Cardiac fibroblast (primary cell): Measurements from ENCODE around the gene TMC6.
"Not testable (repeated sequence)": the region's sequence is repeated elsewhere in the genome, so short reads cannot be mapped to it uniquely, and the experiment has no call there.

Experiments
- DNase-seq, 2 donors: peaks; one replicate each; pipeline versions ENCODE4 v3.0.0 to v3.0.0-alpha.2; 2010; ENCODE audit warnings: low read depth in 2 of 2
- H3K4me3 ChIP-seq, 2 donors: replicated peaks in 1 of 2; 1 replicate in 1 of 2; 2 replicates in 1 of 2; pipeline ENCODE4 v1.5.1; 2011; ENCODE audit warnings: low read depth in 2 of 2, low read length in 2 of 2, mild to moderate bottlenecking in 2 of 2, moderate library complexity in 1 of 2
- TF ChIP-seq, protein P1 (sequence below): IDR thresholded peaks from one replicate; pipeline ENCODE4 v1.5.1; 2011; ENCODE audit warnings: low read depth, mild to moderate bottlenecking, low read length, inconsistent platforms

TMC6 gene

DNA sequence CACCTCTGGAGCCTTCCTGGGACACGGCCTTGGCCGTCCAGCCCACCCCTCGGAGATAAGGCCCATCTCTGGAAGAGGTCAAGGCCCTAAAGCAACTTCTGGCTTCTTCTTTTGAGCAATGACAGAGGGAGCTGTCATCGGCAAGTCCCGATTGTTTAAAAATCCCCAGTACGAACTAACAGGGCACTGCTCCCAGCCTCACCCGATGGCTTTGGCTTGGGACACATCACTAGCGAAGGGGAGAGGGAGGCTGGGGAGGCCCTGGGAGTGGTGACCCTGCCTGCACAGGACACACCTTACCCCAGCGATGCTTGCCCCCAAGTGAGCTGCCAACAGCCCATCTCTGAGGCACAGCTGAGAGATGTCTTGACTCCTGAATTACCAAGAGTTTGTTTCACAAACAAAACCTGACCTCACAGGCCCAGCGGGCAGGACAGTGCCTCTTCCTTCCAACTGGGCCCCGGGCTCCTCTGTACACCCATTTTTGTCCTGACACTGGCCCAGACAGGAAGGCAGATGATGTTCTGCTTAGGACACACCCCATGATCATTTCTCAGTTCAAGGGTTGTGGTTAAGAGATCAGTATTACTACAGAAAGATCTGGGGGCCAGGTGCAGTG, 44.7 kb upstream of the TMC6 start:
- no peak for DNase-seq
- TF ChIP-seq, protein P1, sequence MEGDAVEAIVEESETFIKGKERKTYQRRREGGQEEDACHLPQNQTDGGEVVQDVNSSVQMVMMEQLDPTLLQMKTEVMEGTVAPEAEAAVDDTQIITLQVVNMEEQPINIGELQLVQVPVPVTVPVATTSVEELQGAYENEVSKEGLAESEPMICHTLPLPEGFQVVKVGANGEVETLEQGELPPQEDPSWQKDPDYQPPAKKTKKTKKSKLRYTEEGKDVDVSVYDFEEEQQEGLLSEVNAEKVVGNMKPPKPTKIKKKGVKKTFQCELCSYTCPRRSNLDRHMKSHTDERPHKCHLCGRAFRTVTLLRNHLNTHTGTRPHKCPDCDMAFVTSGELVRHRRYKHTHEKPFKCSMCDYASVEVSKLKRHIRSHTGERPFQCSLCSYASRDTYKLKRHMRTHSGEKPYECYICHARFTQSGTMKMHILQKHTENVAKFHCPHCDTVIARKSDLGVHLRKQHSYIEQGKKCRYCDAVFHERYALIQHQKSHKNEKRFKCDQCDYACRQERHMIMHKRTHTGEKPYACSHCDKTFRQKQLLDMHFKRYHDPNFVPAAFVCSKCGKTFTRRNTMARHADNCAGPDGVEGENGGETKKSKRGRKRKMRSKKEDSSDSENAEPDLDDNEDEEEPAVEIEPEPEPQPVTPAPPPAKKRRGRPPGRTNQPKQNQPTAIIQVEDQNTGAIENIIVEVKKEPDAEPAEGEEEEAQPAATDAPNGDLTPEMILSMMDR: no peak
- no peak overlapping the region for H3K4me3 ChIP-seq

DNA sequence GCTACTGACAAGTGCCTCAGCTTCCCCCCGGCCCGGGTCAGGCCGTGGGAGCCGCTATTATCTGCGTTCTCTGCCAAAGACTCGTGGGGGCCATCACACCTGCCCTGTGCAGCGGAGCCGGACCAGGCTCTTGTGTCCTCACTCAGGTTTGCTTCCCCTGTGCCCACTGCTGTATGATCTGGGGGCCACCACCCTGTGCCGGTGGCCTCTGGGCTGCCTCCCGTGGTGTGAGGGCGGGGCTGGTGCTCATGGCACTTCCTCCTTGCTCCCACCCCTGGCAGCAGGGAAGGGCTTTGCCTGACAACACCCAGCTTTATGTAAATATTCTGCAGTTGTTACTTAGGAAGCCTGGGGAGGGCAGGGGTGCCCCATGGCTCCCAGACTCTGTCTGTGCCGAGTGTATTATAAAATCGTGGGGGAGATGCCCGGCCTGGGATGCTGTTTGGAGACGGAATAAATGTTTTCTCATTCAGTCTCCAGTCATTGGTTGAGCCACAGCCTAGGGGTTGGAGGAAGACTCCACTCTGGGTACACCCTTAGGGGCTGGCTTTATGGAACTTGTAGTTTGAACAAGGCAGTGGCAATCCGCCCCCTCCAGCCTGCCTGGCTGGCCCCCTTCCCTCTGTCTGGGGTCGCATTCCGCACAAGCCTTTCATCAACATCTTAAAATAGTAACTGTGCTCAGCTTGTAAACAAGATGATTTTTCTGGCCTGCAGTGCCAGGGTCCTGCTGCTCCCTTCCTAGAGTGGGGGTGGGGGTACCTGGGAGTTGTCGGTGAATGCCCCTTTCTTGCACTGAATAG, 43.9 kb upstream of the TMC6 start:
- H3K4me3 ChIP-seq: no peak overlapping the region
- TF ChIP-seq, protein P1: no peak
- peak in 1 of 2 donors; percentile 44 for DNase-seq

DNA sequence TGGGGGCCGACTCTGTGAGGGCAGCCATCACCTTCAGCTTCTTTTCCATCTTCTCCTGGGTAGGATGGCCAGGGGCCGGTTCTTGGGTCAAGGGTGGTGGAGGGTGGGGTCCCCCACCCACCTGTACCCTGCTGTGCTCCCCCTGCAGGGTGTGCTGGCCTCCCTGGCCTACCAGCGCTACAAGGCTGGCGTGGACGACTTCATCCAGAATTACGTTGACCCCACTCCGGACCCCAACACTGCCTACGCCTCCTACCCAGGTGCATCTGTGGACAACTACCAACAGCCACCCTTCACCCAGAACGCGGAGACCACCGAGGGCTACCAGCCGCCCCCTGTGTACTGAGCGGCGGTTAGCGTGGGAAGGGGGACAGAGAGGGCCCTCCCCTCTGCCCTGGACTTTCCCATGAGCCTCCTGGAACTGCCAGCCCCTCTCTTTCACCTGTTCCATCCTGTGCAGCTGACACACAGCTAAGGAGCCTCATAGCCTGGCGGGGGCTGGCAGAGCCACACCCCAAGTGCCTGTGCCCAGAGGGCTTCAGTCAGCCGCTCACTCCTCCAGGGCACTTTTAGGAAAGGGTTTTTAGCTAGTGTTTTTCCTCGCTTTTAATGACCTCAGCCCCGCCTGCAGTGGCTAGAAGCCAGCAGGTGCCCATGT, 43.2 kb upstream of the TMC6 start:
- not testable (repeated sequence) for DNase-seq, H3K4me3 ChIP-seq

DNA sequence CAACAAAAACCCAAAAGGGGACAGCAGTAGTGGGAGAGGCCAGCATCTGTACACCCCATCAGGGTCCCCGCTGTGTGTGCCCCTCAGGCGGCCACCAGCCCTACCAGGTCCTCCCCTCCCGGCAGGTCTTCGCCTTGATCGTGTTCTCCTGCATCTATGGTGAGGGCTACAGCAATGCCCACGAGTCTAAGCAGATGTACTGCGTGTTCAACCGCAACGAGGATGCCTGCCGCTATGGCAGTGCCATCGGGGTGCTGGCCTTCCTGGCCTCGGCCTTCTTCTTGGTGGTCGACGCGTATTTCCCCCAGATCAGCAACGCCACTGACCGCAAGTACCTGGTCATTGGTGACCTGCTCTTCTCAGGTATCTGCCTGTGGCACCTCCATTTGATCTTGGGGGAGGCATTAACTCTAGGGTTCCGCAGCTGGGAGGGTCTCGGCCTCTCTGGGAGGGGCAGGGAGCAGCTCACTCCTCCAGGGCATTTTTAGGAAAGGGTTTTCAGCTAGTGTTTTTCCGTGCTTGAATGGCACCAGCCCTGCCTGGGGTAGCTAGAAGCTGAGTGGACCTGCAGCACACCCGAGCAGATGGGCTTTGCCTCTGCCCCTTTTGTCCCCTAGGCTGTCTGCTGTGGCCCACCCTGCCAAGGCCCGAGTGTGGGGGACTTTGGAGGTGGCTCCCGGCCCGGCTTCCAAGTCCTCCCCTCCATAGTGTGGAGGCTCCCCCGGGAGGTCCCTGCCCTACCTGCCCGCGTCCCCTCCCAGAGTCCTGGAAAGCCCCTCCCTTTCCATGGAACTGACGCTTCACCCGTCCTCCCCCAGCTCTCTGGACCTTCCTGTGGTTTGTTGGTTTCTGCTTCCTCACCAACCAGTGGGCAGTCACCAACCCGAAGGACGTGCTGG, 42.4 kb upstream of the TMC6 start:
- no peak for DNase-seq
- TF ChIP-seq, protein P1: no peak
- no peak overlapping the region for H3K4me3 ChIP-seq

DNA sequence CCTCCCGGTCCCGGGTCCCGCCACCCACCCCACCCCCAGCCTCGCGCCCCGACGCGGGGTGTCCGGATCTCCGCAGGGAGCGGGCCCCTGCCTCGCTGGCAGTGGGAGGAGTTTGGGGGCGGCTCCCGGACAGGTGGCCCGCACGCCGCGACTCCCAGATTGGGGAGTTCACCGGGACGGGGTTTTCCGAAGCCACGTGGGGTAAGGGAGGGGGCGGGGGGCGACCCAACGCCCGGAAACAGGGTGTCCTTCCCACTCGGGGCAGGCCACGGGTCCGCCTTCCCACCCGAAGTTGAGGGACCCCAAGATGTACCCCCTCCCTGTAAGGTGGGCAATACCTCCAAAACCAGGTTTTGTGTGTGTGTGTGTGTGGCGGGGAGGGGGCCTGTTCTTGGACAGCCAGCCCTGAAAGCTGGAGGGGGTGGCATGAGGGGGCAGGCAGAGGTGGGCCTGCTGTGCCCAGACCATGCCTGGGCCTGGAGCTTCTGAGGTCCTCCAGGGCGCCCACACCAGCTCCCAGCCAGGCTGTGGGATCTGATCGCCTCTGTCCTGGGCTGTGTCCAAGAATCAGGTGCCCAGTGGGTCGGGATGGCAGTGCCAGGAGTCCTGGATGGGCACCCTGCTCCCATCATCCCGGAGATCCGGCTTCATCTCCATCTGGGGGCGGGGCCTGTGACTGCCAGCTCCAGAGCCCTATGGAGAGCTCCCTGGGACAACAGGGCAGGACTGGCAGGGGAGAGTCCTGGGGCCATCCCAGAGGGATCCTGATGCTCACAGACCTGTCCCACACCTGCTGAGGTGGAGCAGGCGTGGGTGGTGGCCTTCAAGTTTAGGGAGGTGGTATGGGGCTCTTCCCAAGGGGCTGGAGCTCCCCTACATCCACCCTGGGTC, 40.6 kb upstream of the TMC6 start:
- TF ChIP-seq, protein P1: no peak
- peak overlapping the region; percentile 42 to 55 for H3K4me3 ChIP-seq
- DNase-seq: peak; percentile 31 to 34

DNA sequence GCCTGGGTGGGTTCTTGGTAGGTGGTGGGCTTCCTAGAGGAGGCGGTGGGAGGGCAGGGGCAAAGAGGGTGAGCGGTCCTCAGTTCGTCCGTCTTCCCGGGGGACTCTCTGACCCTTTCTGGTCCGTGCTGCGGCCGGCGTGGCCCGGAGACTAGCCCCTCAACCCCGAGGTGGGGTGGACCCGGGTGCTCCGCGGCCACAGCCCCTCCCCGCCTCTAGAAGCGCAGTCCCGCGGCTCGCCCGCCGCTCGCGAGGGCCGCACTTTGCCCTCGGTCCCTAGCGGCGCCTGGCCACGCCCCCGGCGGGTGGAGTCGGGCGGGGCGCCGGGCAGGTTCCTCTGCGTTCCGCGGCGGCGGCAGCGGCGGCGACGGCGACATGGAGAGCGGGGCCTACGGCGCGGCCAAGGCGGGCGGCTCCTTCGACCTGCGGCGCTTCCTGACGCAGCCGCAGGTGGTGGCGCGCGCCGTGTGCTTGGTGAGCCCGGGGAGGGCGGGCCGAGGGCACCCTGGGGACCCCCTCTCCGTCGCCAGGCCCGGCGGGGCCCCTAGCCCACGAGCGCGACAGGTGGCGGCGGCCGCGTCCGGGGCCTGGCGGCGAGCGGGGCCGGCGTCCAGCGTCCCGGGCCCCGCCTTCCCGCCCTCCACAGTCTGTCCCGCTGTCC, 39.8 kb upstream of the TMC6 start, which contains the start of gene SYNGR2:
TSS of gene SYNGR2 (plus strand) at position 340 of the 661 bp plus-strand sequence. CDS start at position 376, 36 bp downstream.
- TF ChIP-seq, protein P1: no peak
- H3K4me3 ChIP-seq: peak within 1 kb of the TSS; percentile 42 to 55
- peak; percentile 34 to 47 for DNase-seq
